ACC112 (cell line): ENCODE data around the gene SYN1.

Experiments
- H2AFZ ChIP-seq: fragments of 200-600 bp; sonication (generic); one replicate; pipeline ENCODE4 v1.6.0; 2017; ENCODE audit warnings: antibody characterized with exemption, low read length; ENCODE audit not compliant: unreplicated experiment
- H3K27ac ChIP-seq: fragments of 200-600 bp; sonication (generic); 2 replicates; pipeline ENCODE4 v1.5.1; 2014; ENCODE audit warnings: low read depth, mild to moderate bottlenecking, antibody characterized with exemption, low read length, moderate library complexity
- H3K27me3 ChIP-seq: fragments of 200-600 bp; sonication (generic); 2 replicates; pipeline ENCODE4 v1.6.1; 2014; ENCODE audit warnings: mild to moderate bottlenecking, antibody characterized with exemption, low read length, moderate library complexity, mixed read lengths; ENCODE audit not compliant: insufficient read depth
- H3K36me3 ChIP-seq: fragments of 200-600 bp; sonication (generic); 2 replicates; pipeline ENCODE4 v1.6.1; 2016; ENCODE audit warnings: mild to moderate bottlenecking, antibody characterized with exemption, low read length, moderate library complexity, mixed read lengths; ENCODE audit not compliant: insufficient read depth
- H3K4me1 ChIP-seq: fragments of 200-600 bp; sonication (generic); one replicate; pipeline ENCODE4 v1.6.1; 2016; ENCODE audit warnings: low read length, mixed read lengths; ENCODE audit not compliant: insufficient read depth, unreplicated experiment, control insufficient read depth
- H3K4me3 ChIP-seq: fragments of 200-600 bp; sonication (generic); 2 replicates; pipeline ENCODE4 v1.5.1; 2014; ENCODE audit warnings: mild to moderate bottlenecking, low read depth, low read length
- H3K79me2 ChIP-seq: fragments of 200-600 bp; sonication (generic); one replicate; pipeline ENCODE4 v1.6.0; 2016; ENCODE audit warnings: low read length; ENCODE audit not compliant: control insufficient read depth, unreplicated experiment, insufficient read depth

The SYN1 gene

DNA sequence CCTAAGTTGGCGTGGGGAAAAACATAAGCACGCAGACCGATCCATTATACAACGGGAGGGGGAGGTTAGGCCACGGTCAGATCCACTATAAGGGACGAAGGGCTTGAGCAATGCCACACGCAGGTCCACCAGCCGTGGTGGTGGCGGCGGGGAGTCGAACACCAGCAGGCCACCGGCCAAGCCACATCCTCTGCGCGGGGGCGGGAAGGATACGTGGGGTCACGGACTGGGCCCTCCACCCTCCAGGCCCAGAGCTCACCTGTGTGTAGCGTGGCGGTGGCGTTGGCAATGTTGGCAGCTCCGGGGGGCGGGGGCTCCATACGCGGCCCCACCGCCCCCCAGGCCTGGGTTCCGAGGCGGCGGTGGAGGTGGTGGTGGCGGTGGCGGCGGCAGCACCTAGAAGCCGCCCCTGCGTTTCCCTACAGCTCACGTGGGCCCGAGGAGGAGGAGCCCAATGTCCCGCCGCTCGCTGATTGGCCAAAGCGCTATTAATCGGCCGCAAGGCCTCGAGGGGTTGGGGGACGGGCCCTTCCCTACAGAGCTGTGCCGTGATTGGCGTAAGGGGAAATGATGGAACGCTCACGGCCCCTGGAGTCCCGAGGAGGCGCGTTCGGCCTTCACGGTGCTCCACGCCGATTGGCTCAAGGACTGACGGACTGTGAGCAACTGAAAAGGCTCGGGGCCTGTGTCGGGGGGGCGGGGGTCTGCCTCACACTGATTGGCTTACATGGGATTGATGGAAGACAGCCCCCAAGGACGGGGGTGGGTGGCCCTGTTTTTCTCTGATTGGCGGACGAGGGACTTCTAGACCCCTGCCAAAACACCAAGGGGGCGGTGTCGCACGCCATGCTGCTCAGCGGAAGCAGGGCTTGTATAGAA is 30.7 kb upstream of the SYN1 start, which contains the start of gene ELK1:
ELK1 (minus strand) TSS at position 400 of the 879 bp plus-strand sequence. CDS start 9,122 bp downstream, outside the sequence.
- Histone ChIP-seq H3K36me3 (0 out of 2 replicates have a peak, but pooled peaks cover 10% of the 10 kb centered on the region), H3K27ac (peak within 1 kb of the TSS; percentile 82), H3K4me1 (peaks cover 8% of the 10 kb centered on the region), H3K79me2 (peaks cover 39% of the 10 kb centered on the region), H2AFZ (no peak within 1 kb of the TSS), H3K4me3 (peak within 1 kb of the TSS; percentile 93), H3K27me3 (no peaks in the 10 kb centered on the region)

DNA sequence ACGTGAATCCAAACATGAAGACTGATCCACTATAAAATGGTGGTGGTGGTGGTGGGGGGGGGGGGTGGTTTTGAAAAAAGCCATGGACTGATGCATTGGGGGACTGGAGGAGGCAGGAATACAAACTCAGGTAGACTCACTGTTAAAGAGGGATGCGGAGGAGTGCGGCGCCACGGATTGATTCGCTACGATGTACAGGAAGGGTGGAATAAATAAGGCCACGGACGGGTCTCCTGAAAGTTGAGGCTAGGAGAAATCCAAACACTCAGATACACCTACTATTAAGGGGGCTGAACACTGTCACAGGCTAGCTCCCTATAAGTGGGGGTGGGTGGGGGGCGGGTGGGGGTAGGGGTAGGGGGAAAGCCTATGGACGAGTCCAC is 30.1 kb upstream of the SYN1 start:
- Histone ChIP-seq H3K4me1 (peaks cover 8% of the 10 kb centered on the region), H2AFZ (no peak overlapping the region), H3K36me3 (0 out of 2 replicates have a peak, but pooled peaks cover 10% of the 10 kb centered on the region), H3K27me3 (no peaks in the 10 kb centered on the region), H3K27ac (peak overlapping the region; percentile 32; the same call in 1 of the 2 replicates), H3K4me3 (peak overlapping the region; percentile 93), H3K79me2 (peaks cover 41% of the 10 kb centered on the region)

GRCh38 chrX:47649271-47649670 is 29.6 kb upstream of the SYN1 start:
- Histone ChIP-seq H3K4me1 (peaks cover 8% of the 10 kb centered on the region), H3K27ac (peak overlapping the region; percentile 32), H3K79me2 (peaks cover 44% of the 10 kb centered on the region), H3K36me3 (0 out of 2 replicates have a peak, but pooled peaks cover 11% of the 10 kb centered on the region), H3K4me3 (peak overlapping the region; percentile 93), H3K27me3 (no peaks in the 10 kb centered on the region), H2AFZ (no peak overlapping the region)

DNA sequence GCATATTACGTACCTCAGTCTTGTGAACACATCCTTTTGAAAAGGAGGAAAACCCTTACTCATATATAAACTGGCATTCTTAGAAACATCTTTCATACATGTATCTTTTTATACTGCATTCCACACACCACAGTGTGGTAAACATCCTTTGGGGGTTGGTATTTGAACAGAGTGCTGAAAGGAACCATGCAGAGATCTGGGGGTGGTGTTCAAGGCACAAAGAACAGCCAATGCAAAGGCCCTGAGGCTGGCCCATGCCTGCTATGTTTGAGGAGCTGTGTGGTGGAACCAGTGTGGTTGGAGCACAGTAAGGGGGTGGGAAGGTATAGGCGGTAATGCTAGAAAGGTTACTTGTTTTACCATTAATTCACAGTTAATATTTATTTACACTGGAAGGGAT is 28.7 kb upstream of the SYN1 start:
- H3K36me3 ChIP-seq = 0 out of 2 replicates have a peak, but pooled peaks cover 12% of the 10 kb centered on the region
- no peak overlapping the region for H3K27ac ChIP-seq
- H3K4me3 ChIP-seq = peak overlapping the region; percentile 93
- H3K27me3 ChIP-seq = no peaks in the 10 kb centered on the region
- peaks cover 8% of the 10 kb centered on the region for H3K4me1 ChIP-seq
- peaks cover 50% of the 10 kb centered on the region for H3K79me2 ChIP-seq
- no peak overlapping the region for H2AFZ ChIP-seq

DNA sequence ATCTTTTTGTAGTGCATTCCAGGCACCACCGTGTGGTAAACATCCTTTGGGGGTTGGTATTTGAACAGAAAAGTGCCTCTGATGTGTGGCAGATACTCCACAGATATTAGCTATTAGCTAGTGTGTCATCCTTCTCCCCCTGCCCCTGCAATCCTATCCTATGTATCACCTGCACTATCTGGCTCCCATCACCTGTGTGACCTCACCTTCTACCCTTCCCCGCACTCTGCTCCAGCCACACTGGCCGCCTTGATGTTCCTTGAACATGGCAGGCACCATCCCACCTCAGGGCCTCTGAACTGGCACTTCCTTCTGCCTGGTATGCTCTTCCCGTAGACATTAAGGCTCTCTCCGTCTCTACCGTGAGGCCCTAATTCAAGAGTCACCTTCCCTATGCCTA is 27.0 kb upstream of the SYN1 start:
- H3K27ac ChIP-seq = no peak overlapping the region
- H2AFZ ChIP-seq = no peak overlapping the region
- H3K36me3 ChIP-seq = peaks cover 15% of the 10 kb centered on the region; the same call in 1 of the 2 replicates
- H3K79me2 ChIP-seq = peaks cover 50% of the 10 kb centered on the region
- peaks cover 8% of the 10 kb centered on the region for H3K4me1 ChIP-seq
- H3K4me3 ChIP-seq = no peak overlapping the region
- H3K27me3 ChIP-seq = no peaks in the 10 kb centered on the region

DNA sequence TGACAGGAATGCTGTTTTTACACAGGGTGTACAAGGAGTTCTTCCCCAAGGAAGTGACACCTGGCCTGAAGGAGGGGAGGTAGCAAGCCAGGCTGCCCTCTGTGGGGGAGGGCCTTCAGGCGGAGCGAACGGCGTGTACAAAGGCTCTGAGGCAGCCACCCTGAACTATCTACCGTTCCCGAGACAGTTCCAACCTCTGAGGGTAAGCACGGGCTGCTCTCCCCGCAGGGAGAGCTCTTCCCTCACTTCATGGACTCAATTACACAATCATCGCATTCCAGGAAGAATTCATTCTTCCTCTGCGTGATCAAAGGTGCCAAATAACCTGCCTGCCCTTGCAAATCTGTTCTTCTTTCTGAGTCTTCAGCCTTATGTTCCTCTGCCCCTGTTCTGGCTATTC is 25.9 kb upstream of the SYN1 start:
- Histone ChIP-seq H3K36me3 (peaks cover 25% of the 10 kb centered on the region), H3K4me1 (peaks cover 8% of the 10 kb centered on the region), H3K27me3 (no peaks in the 10 kb centered on the region), H3K4me3 (no peak overlapping the region), H3K27ac (no peak overlapping the region), H2AFZ (no peak overlapping the region), H3K79me2 (peaks cover 50% of the 10 kb centered on the region)

DNA sequence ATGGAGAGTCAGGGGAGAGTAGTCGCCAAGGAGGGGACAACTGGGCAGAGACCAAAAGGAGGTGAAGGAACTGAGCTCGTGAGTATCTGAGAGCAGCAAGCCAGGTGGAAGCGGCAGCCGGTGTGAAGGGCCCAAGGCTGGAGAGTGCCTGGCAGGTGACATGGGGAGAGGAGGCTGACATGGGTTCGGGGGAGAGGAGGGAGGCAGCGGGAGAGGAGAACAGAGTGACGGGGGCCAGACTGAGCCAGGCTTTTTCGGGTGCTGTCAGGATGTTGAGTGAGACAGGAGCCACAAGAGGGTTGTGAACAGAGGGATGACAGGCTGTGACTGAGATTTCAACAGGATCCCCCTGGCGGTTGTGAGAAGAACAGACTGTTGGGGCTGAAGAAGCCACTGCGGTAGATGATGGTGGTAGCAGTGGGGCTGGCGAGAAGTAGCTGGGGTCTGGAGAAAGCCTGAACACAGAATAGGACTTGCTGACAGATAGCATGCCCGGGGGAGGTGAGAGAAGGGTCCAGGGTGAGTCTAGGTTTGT is 25.0 kb upstream of the SYN1 start:
- Histone ChIP-seq H3K4me1 (peaks cover 8% of the 10 kb centered on the region), H3K27ac (no peak overlapping the region), H3K4me3 (no peak overlapping the region), H3K36me3 (peaks cover 33% of the 10 kb centered on the region), H3K27me3 (no peaks in the 10 kb centered on the region), H3K79me2 (peaks cover 45% of the 10 kb centered on the region), H2AFZ (no peak overlapping the region)

DNA sequence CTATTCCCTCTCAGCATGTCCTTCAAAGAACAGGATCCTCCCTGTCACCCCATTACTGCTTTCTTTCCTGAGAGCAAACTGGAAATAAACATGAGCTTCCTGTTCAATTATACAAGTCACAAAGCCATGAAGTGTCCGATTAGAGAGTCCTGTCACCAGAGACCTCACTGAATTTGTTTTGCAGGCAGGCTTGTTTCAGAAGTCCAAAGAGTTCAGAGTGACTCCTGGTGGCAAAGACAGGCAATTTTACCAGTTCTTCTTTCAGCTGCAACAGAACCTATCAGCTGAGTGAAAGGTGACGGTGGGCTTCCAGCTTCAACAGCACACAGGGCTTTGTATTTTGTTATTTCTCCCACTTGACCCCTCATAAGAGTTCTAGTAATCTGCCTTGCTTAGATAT is 24.3 kb upstream of the SYN1 start:
- Histone ChIP-seq H2AFZ (no peak overlapping the region), H3K27me3 (no peaks in the 10 kb centered on the region), H3K36me3 (peaks cover 35% of the 10 kb centered on the region)

DNA sequence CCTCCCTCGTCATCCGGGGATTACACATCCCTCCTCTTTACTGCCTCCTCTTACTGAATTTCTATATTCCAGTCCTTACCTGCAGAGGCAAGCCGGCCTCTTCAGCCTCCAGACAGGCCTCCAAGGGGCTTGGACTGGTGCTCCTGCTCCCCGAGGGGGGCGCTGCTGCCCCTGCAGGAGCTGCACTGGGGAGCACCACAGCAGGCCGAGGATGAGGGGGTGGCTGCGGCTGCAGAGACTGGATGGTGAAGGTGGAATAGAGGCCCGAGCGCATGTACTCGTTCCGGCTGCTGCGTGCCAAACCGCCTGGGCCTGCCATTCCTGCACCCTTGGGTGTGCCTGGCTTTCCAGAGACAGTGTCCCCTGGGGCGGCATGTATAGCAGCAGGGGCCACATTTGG is 19.2 kb upstream of the SYN1 start:
- no peaks in the 10 kb centered on the region for H3K27me3 ChIP-seq
- no peak overlapping the region for H3K27ac ChIP-seq
- H3K4me3 ChIP-seq = no peak overlapping the region
- H2AFZ ChIP-seq = no peak overlapping the region
- H3K4me1 ChIP-seq = no peaks in the 10 kb centered on the region
- peaks cover 30% of the 10 kb centered on the region for H3K36me3 ChIP-seq
- H3K79me2 ChIP-seq = peaks cover 2% of the 10 kb centered on the region

More for the DNA sequence above, 24.3 kb upstream of the SYN1 start:
- H3K4me1 ChIP-seq = peaks cover 8% of the 10 kb centered on the region
- no peak overlapping the region for H3K27ac ChIP-seq
- peaks cover 38% of the 10 kb centered on the region for H3K79me2 ChIP-seq
- H3K4me3 ChIP-seq = no peak overlapping the region

- H3K36me3 ChIP-seq = peaks cover 26% of the 10 kb centered on the region
- H3K4me1 ChIP-seq = no peaks in the 10 kb centered on the region
- H3K79me2 ChIP-seq = no peaks in the 10 kb centered on the region
- no peak overlapping the region for H3K27ac ChIP-seq
- no peaks in the 10 kb centered on the region for H3K27me3 ChIP-seq
- no peak overlapping the region for H3K4me3 ChIP-seq
- no peak overlapping the region for H2AFZ ChIP-seq
Observed at GRCh38 chrX:47637546-47638195, 18.0 kb upstream of the SYN1 start.
